ENCODE data around the gene ANKRD12. TPM values are rescaled to one million over a fixed set of nuclear protein-coding genes. Genes with fewer than 3 reads are reported as not detected.

ANKRD12 gene
- total RNA-seq, 4 donors from 2014 or later, result 49.8 to 68.4 (median 54.1) TPM

DNA sequence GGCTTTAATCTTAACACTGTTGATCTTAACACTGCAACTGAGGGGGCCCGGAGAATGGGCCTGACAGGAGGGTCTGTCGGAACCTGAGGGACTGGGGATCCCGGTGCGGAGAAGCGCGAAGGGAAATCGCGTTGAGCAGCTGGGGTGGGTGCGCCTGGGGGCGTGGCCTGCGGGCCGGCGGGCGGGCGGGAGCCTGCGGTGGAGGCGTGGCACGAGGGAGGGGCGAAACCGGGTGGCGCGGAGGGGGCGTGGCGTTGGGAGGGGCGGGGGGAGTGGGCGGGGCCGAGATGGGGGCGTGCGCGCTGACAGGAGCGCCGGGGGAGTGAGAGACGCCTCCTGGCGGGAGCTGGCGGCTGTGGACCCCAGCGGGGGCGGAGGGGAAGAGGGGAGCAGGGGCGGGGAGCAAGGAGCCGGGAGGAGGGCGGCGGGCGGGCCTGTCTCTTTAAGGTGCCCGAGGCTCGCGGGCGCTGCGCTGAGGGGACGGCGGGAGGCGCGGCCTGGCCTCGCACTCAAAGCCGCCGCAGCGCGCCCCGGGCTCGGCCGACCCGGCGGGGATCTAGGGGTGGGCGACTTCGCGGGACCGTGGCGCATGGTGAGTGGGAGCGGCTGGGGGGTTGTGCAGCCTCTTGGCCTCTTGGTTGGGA, 197.9 kb downstream of the ANKRD12 start, which contains the start of gene TWSG1:
TSS of gene TWSG1 (plus strand) at position 445 of the 644 bp plus-strand sequence. CDS start 2,457 bp downstream, outside the sequence.
- WGBS, 2 donors, result 0 to 4% methylated on average over 22 to 50 of the region's 67 CpGs
- peak; percentile 90 to 98 for DNase-seq (ENCODE audit: low spot score in 2 of 2)
- intact Hi-C loops (cut with DNase I; ENCODE audit: low total_unique reads), result no loop called here
- H3K4me3 ChIP-seq (ENCODE audit: low read depth, poor library complexity, severe bottlenecking), result peak within 1 kb of the TSS; percentile 68
- TF ChIP-seq, protein P1, sequence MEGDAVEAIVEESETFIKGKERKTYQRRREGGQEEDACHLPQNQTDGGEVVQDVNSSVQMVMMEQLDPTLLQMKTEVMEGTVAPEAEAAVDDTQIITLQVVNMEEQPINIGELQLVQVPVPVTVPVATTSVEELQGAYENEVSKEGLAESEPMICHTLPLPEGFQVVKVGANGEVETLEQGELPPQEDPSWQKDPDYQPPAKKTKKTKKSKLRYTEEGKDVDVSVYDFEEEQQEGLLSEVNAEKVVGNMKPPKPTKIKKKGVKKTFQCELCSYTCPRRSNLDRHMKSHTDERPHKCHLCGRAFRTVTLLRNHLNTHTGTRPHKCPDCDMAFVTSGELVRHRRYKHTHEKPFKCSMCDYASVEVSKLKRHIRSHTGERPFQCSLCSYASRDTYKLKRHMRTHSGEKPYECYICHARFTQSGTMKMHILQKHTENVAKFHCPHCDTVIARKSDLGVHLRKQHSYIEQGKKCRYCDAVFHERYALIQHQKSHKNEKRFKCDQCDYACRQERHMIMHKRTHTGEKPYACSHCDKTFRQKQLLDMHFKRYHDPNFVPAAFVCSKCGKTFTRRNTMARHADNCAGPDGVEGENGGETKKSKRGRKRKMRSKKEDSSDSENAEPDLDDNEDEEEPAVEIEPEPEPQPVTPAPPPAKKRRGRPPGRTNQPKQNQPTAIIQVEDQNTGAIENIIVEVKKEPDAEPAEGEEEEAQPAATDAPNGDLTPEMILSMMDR (IDR thresholded peaks at IDR 0.05), result no peak
- TF ChIP-seq POLR2A (IDR thresholded peaks at IDR 0.05), result no peak

GRCh38 chr18:9334973-9335696, 198.6 kb downstream of the ANKRD12 start:
- intact Hi-C loops (cut with DNase I; ENCODE audit: low total_unique reads), result no loop called here
- TF ChIP-seq POLR2A (IDR thresholded peaks at IDR 0.05), result no peak
- TF ChIP-seq, protein P1 (IDR thresholded peaks at IDR 0.05), result no peak
- 2 to 4% methylated on average over 29 to 41 of the region's 55 CpGs for WGBS, 2 donors
- peak overlapping the region; percentile 68 for H3K4me3 ChIP-seq (ENCODE audit: low read depth, poor library complexity, severe bottlenecking)
- DNase-seq (ENCODE audit: low spot score in 2 of 2), result peak in 1 of 2 donors; percentile 88

Other genes starting within 250 kb of the ANKRD12 start
- 100 to 1,000 TPM in 3 of 4 donors, 10 to 100 TPM in 1; 84.9 to 111 (median 108) TPM for gene NDUFV2, start 34.1 kb upstream of the ANKRD12 start, total RNA-seq
- gene TWSG1, start 198.0 kb downstream of the ANKRD12 start, total RNA-seq, result 10 to 100 TPM; 21.3 to 35.1 (median 25.3) TPM